Measurements from ENCODE around the gene NME4.
"Not testable (repeated sequence)": the region's sequence is repeated elsewhere in the genome, so short reads cannot be mapped to it uniquely, and the experiment has no call there.

Gene NME4

DNA sequence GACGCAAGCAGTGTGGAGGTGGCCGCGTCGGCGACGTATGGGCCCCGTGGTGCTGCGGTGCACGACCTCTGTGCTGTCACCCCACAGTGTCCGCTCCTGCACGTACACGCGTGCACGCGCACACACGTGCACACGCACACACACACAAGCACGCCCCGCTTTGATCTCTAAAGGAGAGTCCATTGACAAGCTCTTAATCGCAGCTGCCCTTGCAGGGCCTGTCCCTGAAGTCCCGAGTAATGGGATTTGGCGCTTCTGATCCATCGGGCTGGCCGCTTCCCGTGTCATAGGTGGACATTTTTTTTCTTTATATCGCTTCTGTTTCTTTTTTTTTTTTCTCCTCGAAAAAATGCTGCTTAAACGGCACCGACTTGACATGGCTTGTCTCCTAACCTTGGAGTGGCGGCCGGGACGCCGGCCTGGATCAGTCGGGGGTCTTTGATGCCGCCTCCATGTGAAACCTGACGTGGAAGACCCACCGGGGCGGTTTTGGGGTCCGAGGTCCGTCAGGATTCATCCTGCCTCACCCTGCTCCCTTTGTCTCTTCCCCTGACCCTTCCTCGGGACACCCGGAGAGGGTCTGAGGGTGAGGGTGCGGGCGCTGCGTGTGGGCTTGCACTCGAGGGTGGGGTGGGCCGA lies 36.2 kb upstream of the NME4 start:
- TF ChIP-seq CTCF (IDR thresholded peaks at IDR 0.05; ENCODE audit: low read depth, low read length), result no peak
- no peak for DNase-seq (ENCODE audit: extremely low read depth, low read depth)

DNA sequence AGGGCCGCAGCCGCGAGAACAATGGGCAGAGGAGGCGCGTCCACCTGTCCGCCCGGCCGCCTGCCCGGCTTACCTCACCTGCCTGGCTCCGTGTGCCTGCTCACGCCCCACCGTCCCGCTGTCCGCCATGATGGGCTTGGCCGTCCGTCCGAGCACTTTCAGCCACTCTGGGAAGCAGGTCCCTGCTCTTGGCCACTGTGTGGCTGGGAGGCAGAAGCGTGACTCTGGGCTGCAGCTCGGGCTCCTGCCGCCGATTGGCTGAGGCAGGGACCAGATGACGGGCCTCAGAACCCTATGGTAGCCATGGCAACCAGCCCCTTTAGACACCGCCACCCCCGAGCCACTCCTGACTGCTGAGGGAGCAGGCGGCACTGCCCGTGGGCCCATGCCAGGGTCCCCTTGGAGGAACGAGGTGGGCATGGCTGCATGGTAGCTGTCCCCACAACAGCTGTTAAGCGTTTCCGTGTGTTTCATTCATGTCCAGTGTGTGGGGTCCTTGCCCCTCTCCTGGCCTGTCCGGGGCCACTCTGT lies 35.6 kb upstream of the NME4 start:
- TF ChIP-seq CTCF (IDR thresholded peaks at IDR 0.05; ENCODE audit: low read depth, low read length), result no peak
- no peak for DNase-seq (ENCODE audit: extremely low read depth, low read depth)

- peak; percentile 79 for TF ChIP-seq CTCF (IDR thresholded peaks at IDR 0.05; ENCODE audit: low read depth, low read length)
- DNase-seq (ENCODE audit: extremely low read depth, low read depth), result peak; percentile 34
Observed at GRCh38 chr16:361872-362701, 34.9 kb upstream of the NME4 start.

DNA sequence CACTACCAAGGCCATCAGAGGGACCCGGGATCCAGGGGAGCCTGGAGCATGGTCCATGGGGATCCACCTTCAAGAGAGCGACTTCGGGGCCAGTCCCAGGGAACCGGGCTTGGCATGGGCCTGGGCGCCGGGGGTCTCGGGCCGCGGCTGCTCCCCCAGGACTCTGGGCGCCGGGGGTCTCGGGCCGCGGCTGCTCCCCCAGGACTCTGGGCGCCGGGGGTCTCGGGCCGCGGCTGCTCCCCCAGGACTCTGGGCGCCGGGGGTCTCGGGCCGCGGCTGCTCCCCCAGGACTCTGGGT lies 34.3 kb upstream of the NME4 start:
- not testable (repeated sequence) for DNase-seq (ENCODE audit: extremely low read depth, low read depth)

- no peak for TF ChIP-seq CTCF (IDR thresholded peaks at IDR 0.05; ENCODE audit: low read depth, low read length)
- no peak for DNase-seq (ENCODE audit: extremely low read depth, low read depth)
Observed at GRCh38 chr16:363110-363765, 33.8 kb upstream of the NME4 start.

GRCh38 chr16:363766-364490 lies 33.1 kb upstream of the NME4 start:
- TF ChIP-seq CTCF (IDR thresholded peaks at IDR 0.05; ENCODE audit: low read depth, low read length), result no peak
- DNase-seq (ENCODE audit: extremely low read depth, low read depth), result no peak

GRCh38 chr16:364595-365491 lies 32.2 kb upstream of the NME4 start:
- no peak for DNase-seq (ENCODE audit: extremely low read depth, low read depth)
- no peak for TF ChIP-seq CTCF (IDR thresholded peaks at IDR 0.05; ENCODE audit: low read depth, low read length)

All from AG09319 (cell line).